ENCODE results near the gene ACTN1.

ACTN1 gene

GRCh38 chr14:68911594-68912227 lies 67.4 kb downstream of the ACTN1 start:
- DNase-seq: peak; percentile 79

DNA sequence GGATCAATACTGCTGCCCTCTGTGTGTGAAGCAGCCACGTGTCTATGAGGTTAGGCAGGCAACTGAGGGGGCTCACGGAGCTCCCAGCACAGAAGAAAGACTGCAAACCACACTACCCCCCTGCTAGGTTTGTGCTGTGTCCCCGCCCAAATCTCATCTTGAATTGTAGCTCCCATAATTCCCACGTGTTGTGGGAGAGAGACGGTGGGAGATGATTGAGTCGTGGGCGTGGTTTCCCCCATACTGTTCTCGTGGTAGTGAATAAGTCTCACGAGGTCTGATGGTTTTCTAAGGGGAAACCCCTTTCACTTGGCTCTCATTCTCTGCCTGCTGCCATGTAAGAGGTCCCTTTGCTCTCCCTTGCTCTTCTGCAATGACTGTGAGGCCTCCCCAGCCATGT lies 68.6 kb downstream of the ACTN1 start:
- H3K36me3 ChIP-seq: peaks cover 54% of the 10 kb centered on the region
- H3K4me3 ChIP-seq (ENCODE audit: low read depth, low read length): no peak overlapping the region
- H3K9me3 ChIP-seq: no peaks in the 10 kb centered on the region
- DNase-seq: no peak
- no peaks in the 10 kb centered on the region for H3K27me3 ChIP-seq
- TF ChIP-seq, protein P1, sequence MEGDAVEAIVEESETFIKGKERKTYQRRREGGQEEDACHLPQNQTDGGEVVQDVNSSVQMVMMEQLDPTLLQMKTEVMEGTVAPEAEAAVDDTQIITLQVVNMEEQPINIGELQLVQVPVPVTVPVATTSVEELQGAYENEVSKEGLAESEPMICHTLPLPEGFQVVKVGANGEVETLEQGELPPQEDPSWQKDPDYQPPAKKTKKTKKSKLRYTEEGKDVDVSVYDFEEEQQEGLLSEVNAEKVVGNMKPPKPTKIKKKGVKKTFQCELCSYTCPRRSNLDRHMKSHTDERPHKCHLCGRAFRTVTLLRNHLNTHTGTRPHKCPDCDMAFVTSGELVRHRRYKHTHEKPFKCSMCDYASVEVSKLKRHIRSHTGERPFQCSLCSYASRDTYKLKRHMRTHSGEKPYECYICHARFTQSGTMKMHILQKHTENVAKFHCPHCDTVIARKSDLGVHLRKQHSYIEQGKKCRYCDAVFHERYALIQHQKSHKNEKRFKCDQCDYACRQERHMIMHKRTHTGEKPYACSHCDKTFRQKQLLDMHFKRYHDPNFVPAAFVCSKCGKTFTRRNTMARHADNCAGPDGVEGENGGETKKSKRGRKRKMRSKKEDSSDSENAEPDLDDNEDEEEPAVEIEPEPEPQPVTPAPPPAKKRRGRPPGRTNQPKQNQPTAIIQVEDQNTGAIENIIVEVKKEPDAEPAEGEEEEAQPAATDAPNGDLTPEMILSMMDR (IDR thresholded peaks at IDR 0.05; ENCODE audit: low read depth, low read length): no peak
- no peaks in the 10 kb centered on the region; the same call in 1 of the 2 replicates for H3K4me1 ChIP-seq

More at GRCh38 chr14:68911594-68912227, 67.4 kb downstream of the ACTN1 start:
- TF ChIP-seq, protein P1 (IDR thresholded peaks at IDR 0.05; ENCODE audit: low read depth, low read length): peak; percentile 100
- peaks cover 50% of the 10 kb centered on the region for H3K36me3 ChIP-seq
- H3K27me3 ChIP-seq: no peaks in the 10 kb centered on the region
- H3K4me3 ChIP-seq (ENCODE audit: low read depth, low read length): no peak overlapping the region
- H3K9me3 ChIP-seq: no peaks in the 10 kb centered on the region
- no peaks in the 10 kb centered on the region; the same call in 1 of the 2 replicates for H3K4me1 ChIP-seq

- Histone ChIP-seq H3K9me3 (no peaks in the 10 kb centered on the region), H3K36me3 (peaks cover 65% of the 10 kb centered on the region), H3K4me1 (no peaks in the 10 kb centered on the region; the same call in 1 of the 2 replicates), H3K27me3 (no peaks in the 10 kb centered on the region), H3K4me3 (ENCODE audit: low read depth, low read length) (no peak overlapping the region)
- DNase-seq: no peak
- TF ChIP-seq, protein P1 (IDR thresholded peaks at IDR 0.05; ENCODE audit: low read depth, low read length): no peak
These were observed 70.3 kb downstream of the ACTN1 start for GRCh38 chr14:68908803-68909202.

DNA sequence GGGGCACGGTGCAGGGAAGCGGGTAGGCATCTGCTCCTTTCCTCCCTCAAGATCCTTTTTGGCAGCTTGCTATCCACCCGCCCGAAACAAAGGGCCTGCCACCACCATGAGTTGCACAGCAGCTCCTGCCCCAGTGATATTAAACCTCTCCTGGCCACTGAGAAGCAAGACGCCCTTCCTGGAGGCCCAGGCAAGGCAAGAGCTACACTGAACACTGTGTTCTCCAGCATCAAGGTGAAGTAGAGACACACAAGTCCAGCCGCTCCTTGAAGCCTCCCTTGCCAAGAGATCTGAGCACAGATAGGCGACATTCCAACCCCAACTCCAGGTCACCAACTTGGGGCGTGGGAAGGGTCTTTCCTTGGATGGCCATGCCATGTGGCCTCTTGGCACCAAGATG lies 70.9 kb downstream of the ACTN1 start:
- TF ChIP-seq, protein P1 (IDR thresholded peaks at IDR 0.05; ENCODE audit: low read depth, low read length): no peak
- H3K27me3 ChIP-seq: no peaks in the 10 kb centered on the region
- no peaks in the 10 kb centered on the region; the same call in 1 of the 2 replicates for H3K4me1 ChIP-seq
- no peak overlapping the region for H3K4me3 ChIP-seq (ENCODE audit: low read depth, low read length)
- peaks cover 67% of the 10 kb centered on the region for H3K36me3 ChIP-seq
- DNase-seq: no peak
- no peaks in the 10 kb centered on the region for H3K9me3 ChIP-seq

- H3K27me3 ChIP-seq: no peaks in the 10 kb centered on the region
- no peaks in the 10 kb centered on the region; the same call in 1 of the 2 replicates for H3K4me1 ChIP-seq
- TF ChIP-seq, protein P1 (IDR thresholded peaks at IDR 0.05; ENCODE audit: low read depth, low read length): no peak
- peaks cover 76% of the 10 kb centered on the region for H3K36me3 ChIP-seq
- no peak overlapping the region for H3K4me3 ChIP-seq (ENCODE audit: low read depth, low read length)
- no peak for DNase-seq
- no peaks in the 10 kb centered on the region for H3K9me3 ChIP-seq
These were observed 72.7 kb downstream of the ACTN1 start for GRCh38 chr14:68906439-68906838.

DNA sequence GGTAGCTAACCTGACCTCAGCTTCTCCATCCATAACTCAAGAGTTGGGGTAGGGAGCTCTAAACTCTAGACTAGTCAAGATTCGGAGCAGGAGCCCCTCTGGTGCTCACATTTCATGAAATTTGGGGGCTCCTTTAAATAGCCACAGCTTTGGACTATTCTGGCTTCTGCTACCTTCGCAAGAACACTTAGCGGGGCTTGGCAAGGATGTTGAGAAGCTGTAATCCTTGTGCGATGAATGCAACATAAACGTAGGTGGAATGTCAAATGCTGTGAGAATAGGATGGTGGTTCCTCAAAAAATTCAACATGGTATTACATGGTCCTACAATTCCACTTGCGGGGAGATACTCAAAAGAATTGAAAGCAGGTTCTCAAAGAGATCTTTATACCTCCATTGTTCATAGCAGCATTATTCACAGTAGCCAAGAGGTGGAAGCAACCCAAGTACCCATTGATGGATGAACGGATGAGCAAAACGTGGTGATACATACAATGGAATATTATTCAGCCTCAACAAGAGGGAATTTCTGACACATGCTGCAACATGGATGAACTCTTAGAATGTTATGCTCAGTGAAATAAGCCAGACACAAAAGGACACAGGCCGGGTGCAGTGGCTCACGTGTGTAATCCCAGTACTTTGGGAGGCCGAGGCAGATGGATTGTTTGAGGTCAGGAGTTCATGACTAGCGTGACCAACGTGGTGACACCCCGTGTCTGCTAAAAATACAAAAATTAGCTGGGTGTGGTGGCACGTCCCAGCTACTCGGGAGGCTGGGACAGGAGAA lies 73.8 kb downstream of the ACTN1 start:
- Histone ChIP-seq H3K4me3 (ENCODE audit: low read depth, low read length) (no peak overlapping the region), H3K27me3 (no peaks in the 10 kb centered on the region), H3K4me1 (no peaks in the 10 kb centered on the region), H3K9me3 (no peaks in the 10 kb centered on the region), H3K36me3 (peaks cover 67% of the 10 kb centered on the region)
- DNase-seq: no peak
- TF ChIP-seq, protein P1 (IDR thresholded peaks at IDR 0.05; ENCODE audit: low read depth, low read length): no peak

Data from BE2C (cell line).